ENCODE data around the gene STX7. TPM values are rescaled to one million over a fixed set of nuclear protein-coding genes. Genes with fewer than 3 reads are reported as not detected.

STX7 gene
- total RNA-seq, 1 experiment from 2014 or later = 41.0 TPM

DNA sequence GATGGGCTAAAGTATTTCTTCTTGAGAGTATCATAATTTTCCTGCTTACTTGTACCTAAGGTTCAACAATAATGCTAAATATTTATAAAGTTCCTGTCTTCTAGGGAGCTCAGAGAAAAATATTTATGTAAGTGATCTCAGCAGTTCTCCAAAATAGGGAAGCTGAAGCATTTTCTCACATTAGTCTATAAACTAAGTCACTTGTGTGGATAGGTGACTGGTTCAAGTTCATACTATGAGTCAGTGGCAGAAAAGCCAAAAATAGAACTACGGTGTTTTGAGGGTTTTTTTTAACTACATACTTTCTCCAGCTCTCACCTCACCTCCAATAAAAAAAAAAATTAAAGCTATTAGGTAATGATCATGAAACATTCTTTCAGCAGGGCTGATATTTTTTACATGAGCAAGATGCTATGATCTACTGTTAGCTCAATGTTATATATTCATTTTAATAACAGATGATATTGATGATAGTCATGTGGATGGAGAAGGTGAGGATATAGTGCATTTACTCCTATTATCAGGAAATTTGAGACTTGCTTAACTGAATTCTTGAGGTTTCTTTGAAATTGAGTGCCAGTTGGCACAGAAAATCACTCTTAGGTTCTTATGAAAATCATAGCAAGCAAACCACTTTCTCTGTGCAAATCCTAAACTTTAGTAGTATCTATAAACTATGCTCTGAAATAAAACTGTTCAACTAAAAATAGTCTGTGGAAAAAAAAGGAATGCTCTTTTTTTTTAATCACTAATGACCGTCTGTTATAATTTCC lies 107.6 kb downstream of the STX7 start:
- DNase-seq = no peak
- Mint-ChIP-seq H3K4me3 (ENCODE audit: unreplicated experiment) (no peak overlapping the region), H3K27me3 (ENCODE audit: insufficient read depth, unreplicated experiment) (peaks cover 26% of the 10 kb centered on the region), H3K9me3 (ENCODE audit: unreplicated experiment) (no peaks in the 10 kb centered on the region), H3K27ac (ENCODE audit: unreplicated experiment) (no peak overlapping the region), H3K36me3 (ENCODE audit: insufficient read depth, unreplicated experiment) (no peaks in the 10 kb centered on the region), H3K4me1 (ENCODE audit: low read depth, unreplicated experiment) (peaks cover 5% of the 10 kb centered on the region)
- no peaks in the 10 kb centered on the region for H3K4me1 ChIP-seq
- CTCF ChIA-PET = no interaction called here
- H3K9me3 ChIP-seq = no peaks in the 10 kb centered on the region
- intact Hi-C loops (cut with micrococcal nuclease; ENCODE audit: unreplicated experiment) = no loop called here
- H3K27me3 ChIP-seq (replicated peaks; ENCODE audit: control insufficient read depth, insufficient read depth, low read length) = peaks cover 2% of the 10 kb centered on the region
- TF ChIP-seq, protein P1, sequence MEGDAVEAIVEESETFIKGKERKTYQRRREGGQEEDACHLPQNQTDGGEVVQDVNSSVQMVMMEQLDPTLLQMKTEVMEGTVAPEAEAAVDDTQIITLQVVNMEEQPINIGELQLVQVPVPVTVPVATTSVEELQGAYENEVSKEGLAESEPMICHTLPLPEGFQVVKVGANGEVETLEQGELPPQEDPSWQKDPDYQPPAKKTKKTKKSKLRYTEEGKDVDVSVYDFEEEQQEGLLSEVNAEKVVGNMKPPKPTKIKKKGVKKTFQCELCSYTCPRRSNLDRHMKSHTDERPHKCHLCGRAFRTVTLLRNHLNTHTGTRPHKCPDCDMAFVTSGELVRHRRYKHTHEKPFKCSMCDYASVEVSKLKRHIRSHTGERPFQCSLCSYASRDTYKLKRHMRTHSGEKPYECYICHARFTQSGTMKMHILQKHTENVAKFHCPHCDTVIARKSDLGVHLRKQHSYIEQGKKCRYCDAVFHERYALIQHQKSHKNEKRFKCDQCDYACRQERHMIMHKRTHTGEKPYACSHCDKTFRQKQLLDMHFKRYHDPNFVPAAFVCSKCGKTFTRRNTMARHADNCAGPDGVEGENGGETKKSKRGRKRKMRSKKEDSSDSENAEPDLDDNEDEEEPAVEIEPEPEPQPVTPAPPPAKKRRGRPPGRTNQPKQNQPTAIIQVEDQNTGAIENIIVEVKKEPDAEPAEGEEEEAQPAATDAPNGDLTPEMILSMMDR (IDR thresholded peaks at IDR 0.05; ENCODE audit: insufficient read depth in 1 of 2, low read depth in 1 of 2, low read length in 1 of 2, severe bottlenecking in 1 of 2, unreplicated experiment in 1 of 2) = no peak
- no TSS peak for BruUV-seq (replicated peaks)
- no peak overlapping the region for H3K4me3 ChIP-seq (ENCODE audit: low read depth, low read length)
- POLR2A ChIA-PET = no interaction called here
- no peaks in the 10 kb centered on the region for H3K36me3 ChIP-seq (ENCODE audit: control insufficient read depth, insufficient read depth, low read length)

- Mint-ChIP-seq H3K27ac (ENCODE audit: unreplicated experiment) (no peak overlapping the region), H3K4me1 (ENCODE audit: low read depth, unreplicated experiment) (peaks cover 5% of the 10 kb centered on the region), H3K9me3 (ENCODE audit: unreplicated experiment) (no peaks in the 10 kb centered on the region), H3K4me3 (ENCODE audit: unreplicated experiment) (no peak overlapping the region), H3K27me3 (ENCODE audit: insufficient read depth, unreplicated experiment) (peaks cover 26% of the 10 kb centered on the region), H3K36me3 (ENCODE audit: insufficient read depth, unreplicated experiment) (no peaks in the 10 kb centered on the region)
- Histone ChIP-seq H3K9me3 (no peaks in the 10 kb centered on the region), H3K36me3 (ENCODE audit: control insufficient read depth, insufficient read depth, low read length) (no peaks in the 10 kb centered on the region), H3K4me3 (ENCODE audit: low read depth, low read length) (no peak overlapping the region), H3K4me1 (no peaks in the 10 kb centered on the region), H3K27me3 (replicated peaks; ENCODE audit: control insufficient read depth, insufficient read depth, low read length) (peaks cover 2% of the 10 kb centered on the region)
- DNase-seq = no peak
- BruUV-seq (replicated peaks) = no TSS peak
- ChIA-PET POLR2A (no interaction called here), CTCF (no interaction called here)
- TF ChIP-seq, protein P1 (IDR thresholded peaks at IDR 0.05; ENCODE audit: insufficient read depth in 1 of 2, low read depth in 1 of 2, low read length in 1 of 2, severe bottlenecking in 1 of 2, unreplicated experiment in 1 of 2) = no peak
- intact Hi-C loops (cut with micrococcal nuclease; ENCODE audit: unreplicated experiment) = no loop called here
Measured at GRCh38 chr6:132404736-132405135, 108.2 kb downstream of the STX7 start.

DNA sequence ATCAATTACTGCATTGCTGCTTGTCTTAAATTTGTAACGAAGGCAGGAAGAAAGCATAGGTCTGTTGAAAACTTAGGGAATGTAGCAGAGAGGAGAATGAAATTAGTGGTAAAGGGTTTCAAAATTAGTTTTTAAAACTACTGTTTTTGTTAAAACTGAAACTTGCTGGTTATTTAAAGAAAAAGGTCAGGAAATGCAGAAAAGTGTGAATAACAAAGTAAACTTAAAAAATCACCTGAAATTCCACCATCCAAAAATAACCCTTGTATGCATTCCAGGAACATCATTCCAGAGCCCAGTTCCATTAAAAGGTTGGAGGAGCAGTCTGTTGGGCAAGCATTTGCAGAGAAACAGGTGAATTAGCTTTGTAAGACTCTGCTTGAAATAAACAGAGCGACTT lies 108.6 kb downstream of the STX7 start:
- no peaks in the 10 kb centered on the region for H3K4me1 ChIP-seq
- no peaks in the 10 kb centered on the region for H3K9me3 Mint-ChIP-seq (ENCODE audit: unreplicated experiment)
- H3K27ac Mint-ChIP-seq (ENCODE audit: unreplicated experiment) = no peak overlapping the region
- H3K9me3 ChIP-seq = no peaks in the 10 kb centered on the region
- peaks cover 2% of the 10 kb centered on the region for H3K27me3 ChIP-seq (replicated peaks; ENCODE audit: control insufficient read depth, insufficient read depth, low read length)
- H3K4me1 Mint-ChIP-seq (ENCODE audit: low read depth, unreplicated experiment) = peaks cover 5% of the 10 kb centered on the region
- intact Hi-C loops (cut with micrococcal nuclease; ENCODE audit: unreplicated experiment) = no loop called here
- DNase-seq = no peak
- H3K4me3 Mint-ChIP-seq (ENCODE audit: unreplicated experiment) = no peak overlapping the region
- POLR2A ChIA-PET = no interaction called here
- no TSS peak for BruUV-seq (replicated peaks)
- TF ChIP-seq, protein P1 (IDR thresholded peaks at IDR 0.05; ENCODE audit: insufficient read depth in 1 of 2, low read depth in 1 of 2, low read length in 1 of 2, severe bottlenecking in 1 of 2, unreplicated experiment in 1 of 2) = no peak
- CTCF ChIA-PET = no interaction called here
- H3K4me3 ChIP-seq (ENCODE audit: low read depth, low read length) = no peak overlapping the region
- no peaks in the 10 kb centered on the region for H3K36me3 ChIP-seq (ENCODE audit: control insufficient read depth, insufficient read depth, low read length)
- peaks cover 26% of the 10 kb centered on the region for H3K27me3 Mint-ChIP-seq (ENCODE audit: insufficient read depth, unreplicated experiment)
- no peaks in the 10 kb centered on the region for H3K36me3 Mint-ChIP-seq (ENCODE audit: insufficient read depth, unreplicated experiment)
